GM23338 (cell line): ENCODE results near the gene CMTR1. TPM values are rescaled to one million over a fixed set of nuclear protein-coding genes. Genes with fewer than 3 reads are reported as not detected.
A peak's percentile ranks its signal among the peaks of the same experiment; 100 is the strongest.

Experiments
- ATAC-seq: fragments of 200-7000 bp; cut with Tn5 transposase; 3 replicates; pipeline ENCODE4 v1.9.1; 2020
- DNase-seq: peaks from one replicate; pipeline ENCODE4 v3.0.0-alpha.2; 2015; ENCODE audit warnings: low spot score
- H2AFZ ChIP-seq: fragments of 200-600 bp; sonication (generic); 2 replicates; pipeline ENCODE4 v1.8.0; 2016; ENCODE audit warnings: antibody characterized with exemption, mild to moderate bottlenecking, moderate library complexity
- H3F3A ChIP-seq: fragments of 200-600 bp; sonication (generic); replicated peaks from 2 replicates; pipeline ENCODE4 v1.8.0; 2017; ENCODE audit warnings: antibody characterized with exemption, mixed run types, low read depth
- H3K27ac ChIP-seq: fragments of 200-600 bp; sonication (generic); 2 replicates; pipeline ENCODE4 v1.6.1; 2016; ENCODE audit warnings: low read depth
- H3K27me3 ChIP-seq: fragments of 200-600 bp; sonication (generic); 2 replicates; pipeline ENCODE4 v1.8.0; 2016; ENCODE audit warnings: mild to moderate bottlenecking, mixed run types, moderate library complexity; ENCODE audit not compliant: insufficient read depth
- H3K36me3 ChIP-seq: fragments of 200-600 bp; sonication (generic); 2 replicates; pipeline ENCODE4 v1.8.0; 2016; ENCODE audit warnings: mild to moderate bottlenecking; ENCODE audit not compliant: insufficient read depth
- H3K4me1 ChIP-seq: fragments of 200-600 bp; sonication (generic); 2 replicates; pipeline ENCODE4 v1.8.0; 2016; ENCODE audit warnings: mild to moderate bottlenecking, moderate library complexity; ENCODE audit not compliant: insufficient read depth
- H3K4me2 ChIP-seq: fragments of 200-600 bp; sonication (generic); 2 replicates; pipeline ENCODE4 v1.7.1; 2017; ENCODE audit warnings: mixed run types
- H3K4me3 ChIP-seq: fragments of 200-600 bp; sonication (generic); 2 replicates; pipeline ENCODE4 v1.6.1; 2016; ENCODE audit warnings: mixed run types
- H3K79me2 ChIP-seq: fragments of 200-600 bp; sonication (generic); replicated peaks from 2 replicates; pipeline ENCODE4 v1.8.0; 2017; ENCODE audit warnings: mild to moderate bottlenecking; ENCODE audit not compliant: insufficient read depth
- H3K9me2 ChIP-seq: fragments of 200-600 bp; sonication (generic); 2 replicates; pipeline ENCODE4 v1.8.0; 2017; ENCODE audit not compliant: insufficient read depth
- H4K20me1 ChIP-seq: fragments of 200-600 bp; sonication (generic); replicated peaks from 2 replicates; pipeline ENCODE4 v1.8.0; 2017; ENCODE audit warnings: mild to moderate bottlenecking; ENCODE audit not compliant: insufficient read depth
- H3K27ac Mint-ChIP-seq: 2 replicates; pipeline ENCODE4 v1.8.0; 2020; ENCODE audit warnings: inconsistent platforms, mild to moderate bottlenecking, moderate library complexity, mixed read lengths
- H3K27me3 Mint-ChIP-seq: 3 replicates; pipeline ENCODE4 v1.8.0; 2022; ENCODE audit warnings: low read depth, mild to moderate bottlenecking, moderate library complexity, mixed read lengths, inconsistent platforms; ENCODE audit not compliant: insufficient read depth, poor library complexity
- H3K36me3 Mint-ChIP-seq: 3 replicates; pipeline ENCODE4 v1.8.0; 2021; ENCODE audit warnings: low read depth, mild to moderate bottlenecking, inconsistent platforms, moderate library complexity, mixed read lengths
- H3K4me1 Mint-ChIP-seq: 3 replicates; pipeline ENCODE4 v1.8.0; 2020; ENCODE audit warnings: mild to moderate bottlenecking, inconsistent platforms, mixed read lengths
- H3K4me3 Mint-ChIP-seq: 3 replicates; pipeline ENCODE4 v1.8.0; 2021; ENCODE audit warnings: moderate library complexity, mild to moderate bottlenecking, inconsistent platforms, mixed read lengths
- H3K9me3 Mint-ChIP-seq: 3 replicates; pipeline ENCODE4 v1.8.0; 2020; ENCODE audit warnings: moderate library complexity, mild to moderate bottlenecking, inconsistent platforms, mixed read lengths
- CREB1 ChIP-seq: fragments of 250-450 bp; sonication (Bioruptor Pico); IDR thresholded peaks from 2 replicates; pipeline ENCODE4 v1.5.0; 2020; ENCODE audit warnings: low read depth, mild to moderate bottlenecking, moderate library complexity
- CTCF ChIP-seq, 2 experiments: fragments of 200-600 bp in 1 of 2; sonication (generic) in 1 of 2; conservative IDR thresholded peaks; 2 replicates each; pipeline versions ENCODE4 v1.5.1 to v1.6.1; 2016 to 2017; ENCODE audit warnings: antibody characterized with exemption in 2 of 2, low read depth in 2 of 2, mild to moderate bottlenecking in 2 of 2, moderate library complexity in 1 of 2
- ETS1 ChIP-seq: IDR thresholded peaks from 2 replicates; pipeline ENCODE4 v1.6.1; 2016; ENCODE audit warnings: antibody characterized with exemption
- EZH2 ChIP-seq: fragments of 200-600 bp; sonication (generic); IDR thresholded peaks from one replicate; pipeline ENCODE4 v1.8.0; 2017; ENCODE audit warnings: antibody characterized with exemption, mild to moderate bottlenecking, low read depth; ENCODE audit not compliant: unreplicated experiment
- EZH2phosphoT487 ChIP-seq: fragments of 200-600 bp; sonication (generic); IDR thresholded peaks from one replicate; pipeline ENCODE4 v1.8.1; 2018; ENCODE audit warnings: antibody characterized with exemption; ENCODE audit not compliant: unreplicated experiment
- JUNB ChIP-seq: IDR thresholded peaks from one replicate; pipeline ENCODE4 v1.6.1; 2016; ENCODE audit warnings: antibody characterized with exemption; ENCODE audit not compliant: unreplicated experiment
- NANOG ChIP-seq: IDR thresholded peaks from 2 replicates; pipeline ENCODE4 v1.6.1; 2016; ENCODE audit warnings: antibody characterized with exemption, borderline replicate concordance
- POLR2AphosphoS5 ChIP-seq: IDR thresholded peaks from 2 replicates; pipeline ENCODE4 v1.6.1; 2016; ENCODE audit warnings: antibody characterized with exemption, low read depth
- REST ChIP-seq: IDR thresholded peaks from one replicate; pipeline ENCODE4 v1.6.1; 2018; ENCODE audit warnings: antibody characterized with exemption; ENCODE audit not compliant: unreplicated experiment
- STAT1 ChIP-seq: IDR thresholded peaks from one replicate; pipeline ENCODE4 v1.6.1; 2016; ENCODE audit warnings: antibody characterized with exemption; ENCODE audit not compliant: unreplicated experiment
- ZNF114 ChIP-seq: fragments of 250-450 bp; sonication (Bioruptor Pico); IDR thresholded peaks from 2 replicates; pipeline ENCODE4 v1.5.0; 2020; ENCODE audit warnings: mild to moderate bottlenecking, moderate library complexity
- ZNF331 ChIP-seq: fragments of 250-450 bp; sonication (Bioruptor Pico); IDR thresholded peaks from 2 replicates; pipeline ENCODE4 v1.5.0; 2020; ENCODE audit warnings: low read depth, mild to moderate bottlenecking, moderate library complexity
- ZNF462 ChIP-seq: fragments of 250-450 bp; sonication (Bioruptor Pico); IDR thresholded peaks from 2 replicates; pipeline ENCODE4 v1.5.0; 2020; ENCODE audit warnings: mild to moderate bottlenecking, moderate library complexity
- polyA plus RNA-seq: library from polyadenylated mRNA; unstranded; fragments of >200 nt; fragmentation: Nextera tagmentation; extraction: Ambion mirVana; gene quantifications from 2 replicates; pipeline ENCODE4 v1.2.1, GENCODE V29; 2016
- total RNA-seq: library from RNA; depleted of rRNA; stranded (reverse); fragments of >200 nt; shearing (Covaris generic); gene quantifications from 2 replicates; pipeline ENCODE4 v1.2.3, GENCODE V29; 2014

The CMTR1 gene
- total and polyA plus RNA-seq, 2 experiments from 2014 or later = 7.3 to 36.4 TPM

GRCh38 chr6:37426945-37427510 is 6.0 kb upstream of the CMTR1 start:
- ATAC-seq (no peak), DNase-seq (no peak)
- Histone ChIP-seq H3K4me2 (no peak overlapping the region), H3K9me2 (no peaks in the 10 kb centered on the region), H2AFZ (peak overlapping the region; percentile 33; the same call in 1 of the 2 replicates), H3K27me3 (no peaks in the 10 kb centered on the region), H3K4me1 (no peaks in the 10 kb centered on the region), H3F3A (no peaks in the 10 kb centered on the region), H3K27ac (no peak overlapping the region), H3K36me3 (no peaks in the 10 kb centered on the region), H3K4me3 (no peak overlapping the region), H3K79me2 (no peaks in the 10 kb centered on the region), H4K20me1 (no peaks in the 10 kb centered on the region)
- Mint-ChIP-seq H3K4me1 (peaks cover under 1% of the 10 kb centered on the region; the same call in 2 of the 3 replicates), H3K27me3 (peaks cover 8% of the 10 kb centered on the region), H3K9me3 (peaks cover 16% of the 10 kb centered on the region), H3K36me3 (no peaks in the 10 kb centered on the region; the same call in 2 of the 3 replicates), H3K4me3 (no peak overlapping the region), H3K27ac (no peak overlapping the region)
- TF ChIP-seq POLR2AphosphoS5 = no peak
- no peak for TF ChIP-seq NANOG
- no peak for TF ChIP-seq ZNF114 (CRISPR knock-in tag)
- TF ChIP-seq CREB1 (CRISPR knock-in tag) = no peak
- TF ChIP-seq ZNF331 = no peak
- TF ChIP-seq EZH2 = no peak
- no peak for TF ChIP-seq JUNB
- TF ChIP-seq ZNF462 (CRISPR knock-in tag) = no peak
- no peak for TF ChIP-seq REST
- no peak for TF ChIP-seq STAT1
- TF ChIP-seq EZH2phosphoT487 = no peak
- TF ChIP-seq ETS1 = no peak
- TF ChIP-seq CTCF (conservative IDR thresholded peaks at IDR 0.05; ENCODE audit: low read depth in 2 of 2) = no peak
